Endothelial cell of umbilical vein (primary cell): ENCODE measurements around the gene OPN1MW3. TPM values are rescaled to one million over a fixed set of nuclear protein-coding genes. Genes with fewer than 3 reads are reported as not detected.

ENCODE experiments used
- BruUV-seq: library from RNA; stranded (reverse); fragments of 400-500 nt; replicated peaks from 2 replicates; lab custom pipeline; 2021; lab: Mats Ljungman, UMichigan
- CTCF ChIA-PET: fragments of 300-600, 350-600 bp; sonication (Branson Sonifier 250); formaldehyde crosslinking; loops from one replicate; lab custom pipeline; 2021; ENCODE audit warnings: antibody characterized with exemption, inconsistent platforms; lab: Charles Lee
- POLR2A ChIA-PET: fragments of 300-600, 350-600 bp; sonication (Branson Sonifier 250); formaldehyde crosslinking; loops from one replicate; lab custom pipeline; 2021; ENCODE audit warnings: antibody characterized with exemption, inconsistent platforms; lab: Charles Lee
- DNase-seq: peaks from one replicate; pipeline ENCODE4 v3.0.0-alpha.2; 2011; ENCODE audit warnings: low read depth, low spot score
- FAIRE-seq: peaks from 2 replicates; lab custom pipeline; 2011; peaks lifted over from hg19 to GRCh38; lab: Jason Lieb, UNC
- H2AFZ ChIP-seq: 2 replicates; pipeline ENCODE4 v1.6.0; 2012; ENCODE audit warnings: low read depth, low read length, control low read depth, inconsistent platforms
- H3K27ac ChIP-seq: 2 replicates; pipeline ENCODE4 v1.5.1; 2011; ENCODE audit warnings: low read depth, mild to moderate bottlenecking, control low read depth, low read length, moderate library complexity; ENCODE audit not compliant: insufficient read depth
- H3K27me3 ChIP-seq, 2 experiments: 2 replicates each; pipeline versions ENCODE4 v1.6.0 to v1.6.1; 2011; ENCODE audit warnings: low read length in 2 of 2, mixed read lengths in 1 of 2; ENCODE audit not compliant: control insufficient read depth in 2 of 2, insufficient read depth in 2 of 2
- H3K36me3 ChIP-seq, 2 experiments: 2 replicates in 1 of 2; 3 replicates in 1 of 2; pipeline ENCODE4 v1.5.1; 2011; ENCODE audit warnings: low read length in 2 of 2, mild to moderate bottlenecking in 1 of 2, moderate library complexity in 1 of 2; ENCODE audit not compliant: control insufficient read depth in 2 of 2, insufficient read depth in 2 of 2; ENCODE audit errors: extremely low read depth in 1 of 2
- H3K4me1 ChIP-seq: 3 replicates; pipeline ENCODE4 v1.5.1; 2011; ENCODE audit warnings: mild to moderate bottlenecking, low read length; ENCODE audit not compliant: control insufficient read depth, insufficient read depth; ENCODE audit errors: extremely low read depth
- H3K4me2 ChIP-seq: 2 replicates; pipeline ENCODE4 v1.6.1; 2011; ENCODE audit warnings: low read length, control low read depth, mixed read lengths; ENCODE audit not compliant: insufficient read depth
- H3K4me3 ChIP-seq, 3 experiments: fragments of 200-600 bp in 1 of 3; sonication (generic), shearing (Covaris generic) in 1 of 3; replicated peaks in 1 of 3; 2 replicates each; pipeline ENCODE4 v1.5.1; 2011 to 2016; ENCODE audit warnings: control low read depth in 3 of 3, low read length in 3 of 3, mild to moderate bottlenecking in 2 of 3, inconsistent platforms in 1 of 3, low read depth in 1 of 3, moderate library complexity in 1 of 3; ENCODE audit not compliant: insufficient read depth in 1 of 3
- H3K79me2 ChIP-seq: 2 replicates; pipeline ENCODE4 v1.6.0; 2012; ENCODE audit warnings: low read length, inconsistent platforms; ENCODE audit not compliant: control insufficient read depth, insufficient read depth
- H3K9ac ChIP-seq: replicated peaks from 2 replicates; pipeline ENCODE3; 2011; ENCODE audit warnings: low read length, control low read depth; ENCODE audit not compliant: insufficient read depth; ENCODE audit errors: extremely low read depth
- H3K9me1 ChIP-seq: replicated peaks from 3 replicates; pipeline ENCODE4 v1.6.0; 2011; ENCODE audit warnings: mild to moderate bottlenecking, low read length; ENCODE audit not compliant: control insufficient read depth, insufficient read depth; ENCODE audit errors: extremely low read depth
- H3K9me3 ChIP-seq: replicated peaks from 2 replicates; pipeline ENCODE4 v1.5.1; 2012; ENCODE audit warnings: low read length, inconsistent platforms; ENCODE audit not compliant: control insufficient read depth, insufficient read depth
- H4K20me1 ChIP-seq: replicated peaks from 2 replicates; pipeline ENCODE3; 2011; ENCODE audit warnings: mild to moderate bottlenecking, low read length; ENCODE audit not compliant: control insufficient read depth, insufficient read depth; ENCODE audit errors: extremely low read depth
- CTCF ChIP-seq, 2 donors: IDR thresholded peaks; 1 replicate in 1 of 2; 2 replicates in 1 of 2; pipeline ENCODE4 v1.5.1; 2011; ENCODE audit warnings: low read length in 2 of 2, mild to moderate bottlenecking in 2 of 2, moderate library complexity in 2 of 2, control low read depth in 1 of 2, inconsistent platforms in 1 of 2, low read depth in 1 of 2; ENCODE audit not compliant: insufficient read depth in 1 of 2; ENCODE audit errors: extremely low read depth in 1 of 2
- EZH2 ChIP-seq: IDR thresholded peaks from 2 replicates; pipeline ENCODE4 v1.6.1; 2012; ENCODE audit warnings: borderline replicate concordance, low read depth, mild to moderate bottlenecking, moderate library complexity, low read length, inconsistent platforms; ENCODE audit not compliant: severe bottlenecking
- FOS ChIP-seq: IDR thresholded peaks from 2 replicates; pipeline ENCODE4 v1.6.1; 2011; ENCODE audit warnings: mild to moderate bottlenecking, low read length, moderate library complexity, borderline replicate concordance; ENCODE audit not compliant: insufficient read depth
- GATA2 ChIP-seq: IDR thresholded peaks from 2 replicates; pipeline ENCODE4 v1.7.0; 2011; ENCODE audit warnings: low read depth, mild to moderate bottlenecking, moderate library complexity, mixed read lengths, low read length; ENCODE audit not compliant: insufficient read length, insufficient read depth
- JUN ChIP-seq: IDR thresholded peaks from 2 replicates; pipeline ENCODE4 v1.6.1; 2011; ENCODE audit warnings: borderline replicate concordance, low read depth; ENCODE audit not compliant: insufficient read length, insufficient read depth
- MAX ChIP-seq: IDR thresholded peaks from 2 replicates; pipeline ENCODE4 v1.6.1; 2011; ENCODE audit not compliant: insufficient read depth, insufficient read length
- MYC ChIP-seq: IDR thresholded peaks from one replicate; pipeline ENCODE4 v1.6.1; 2011; ENCODE audit warnings: mild to moderate bottlenecking, low read depth, low read length
- POLR2A ChIP-seq: IDR thresholded peaks from 2 replicates; pipeline ENCODE4 v1.6.1; 2012; ENCODE audit warnings: low read depth, mild to moderate bottlenecking, control low read depth, low read length
- POLR2AphosphoS5 ChIP-seq: IDR thresholded peaks from 2 replicates; pipeline ENCODE4 v1.6.1; 2012; ENCODE audit warnings: low read depth, mild to moderate bottlenecking, control low read depth, low read length, moderate library complexity; ENCODE audit not compliant: insufficient read depth
- dilution Hi-C: fragments of 300-500 bp; cut with MboI; formaldehyde crosslinking; loops from one replicate; pipeline ENCODE4 v1.15.0; 2019; ENCODE audit warnings: low sequenced_read_pairs; ENCODE audit not compliant: extremely low pct_ligation_motif_present
- intact Hi-C: fragments of 100-400 bp; cut with micrococcal nuclease; formaldehyde crosslinking; loops from one replicate; pipeline ENCODE4 v1.10.0; 2022
- polyA plus RNA-seq, 4 experiments: library from polyadenylated mRNA; depleted of rRNA in 3 of 4; stranded (reverse) in 3 of 4; unstranded in 1 of 4; fragments of >200 nt; gene quantifications; 2 replicates each; pipeline versions ENCODE4 v1.2.1 to v1.2.3, GENCODE V29; 2011 to 2012; ENCODE audit warnings: missing spikeins in 1 of 4
- total RNA-seq: library from RNA; stranded (reverse); gene quantifications from 2 replicates; pipeline ENCODE4 v1.2.3, GENCODE V29; 2021

OPN1MW3 gene
- total and polyA plus RNA-seq, 2 donors (not counting 3 experiments of a cell fraction or from before 2014, with no cell fraction given), result not detected

GRCh38 chrX:154309041-154309775 is 51.8 kb downstream of the OPN1MW3 start:
- Histone ChIP-seq H3K9me3 (no peaks in the 10 kb centered on the region), H2AFZ (no peak overlapping the region), H3K9ac (no peak overlapping the region), H3K36me3 (no peaks in the 10 kb centered on the region), H3K79me2 (no peaks in the 10 kb centered on the region), H3K4me3 (no peak overlapping the region), H3K4me1 (no peaks in the 10 kb centered on the region), H4K20me1 (no peaks in the 10 kb centered on the region), H3K9me1 (no peaks in the 10 kb centered on the region), H3K4me2 (no peak overlapping the region), H3K27me3 (no peaks in the 10 kb centered on the region), H3K27ac (no peak overlapping the region)
- intact Hi-C loops (no loop called here), dilution Hi-C loops (no loop called here)
- ChIA-PET POLR2A (no interaction called here), CTCF (interaction anchor here (1.2 to 3.3 kb wide), 7 partner anchors 8 to 296 kb away, joined by 4 to 20 read pairs (median 8); no protein-coding TSS in a partner anchor)
- no TSS peak for BruUV-seq
- no peak for TF ChIP-seq EZH2
- no peak for TF ChIP-seq POLR2AphosphoS5
- TF ChIP-seq FOS, result no peak
- TF ChIP-seq MYC, result no peak
- no peak for TF ChIP-seq GATA2
- TF ChIP-seq MAX, result no peak
- TF ChIP-seq POLR2A, result no peak
- TF ChIP-seq CTCF (IDR thresholded peaks at IDR 0.05; ENCODE audit: extremely low read depth in 1 of 2, insufficient read depth in 1 of 2, low read depth in 1 of 2, low read length in 2 of 2), result no peak
- TF ChIP-seq JUN, result no peak
- DNase-seq (no peak), FAIRE-seq (no peak)
